Memory B cell (primary cell): ENCODE results near the gene ABHD12.
"Not testable (repeated sequence)": the region's sequence is repeated elsewhere in the genome, so short reads cannot be mapped to it uniquely, and the experiment has no call there.

Experiments
- ATAC-seq: fragments of 150-1000 bp; cut with Tn5 transposase; 2 replicates; pipeline ENCODE4 v1.10.0; 2021; ENCODE audit warnings: low read depth, mild to moderate bottlenecking, moderate library complexity
- DNase-seq, 2 donors: peaks; one replicate each; pipeline ENCODE4 v3.0.0; 2022; ENCODE audit warnings: low spot score in 2 of 2
- H3K27ac Mint-ChIP-seq: one replicate; pipeline ENCODE4 v1.8.0; 2022; ENCODE audit warnings: mild to moderate bottlenecking, moderate library complexity, mixed read lengths
- H3K27me3 Mint-ChIP-seq: one replicate; pipeline ENCODE4 v1.8.0; 2022; ENCODE audit warnings: mixed read lengths
- H3K36me3 Mint-ChIP-seq: one replicate; pipeline ENCODE4 v1.8.0; 2022; ENCODE audit warnings: mild to moderate bottlenecking, mixed read lengths
- H3K4me1 Mint-ChIP-seq: one replicate; pipeline ENCODE4 v1.8.0; 2022; ENCODE audit warnings: mixed read lengths
- H3K4me3 Mint-ChIP-seq: one replicate; pipeline ENCODE4 v1.8.0; 2022; ENCODE audit warnings: mild to moderate bottlenecking, moderate library complexity, mixed read lengths
- H3K9me3 Mint-ChIP-seq: one replicate; pipeline ENCODE4 v1.8.0; 2022; ENCODE audit warnings: mixed read lengths

Gene ABHD12

DNA sequence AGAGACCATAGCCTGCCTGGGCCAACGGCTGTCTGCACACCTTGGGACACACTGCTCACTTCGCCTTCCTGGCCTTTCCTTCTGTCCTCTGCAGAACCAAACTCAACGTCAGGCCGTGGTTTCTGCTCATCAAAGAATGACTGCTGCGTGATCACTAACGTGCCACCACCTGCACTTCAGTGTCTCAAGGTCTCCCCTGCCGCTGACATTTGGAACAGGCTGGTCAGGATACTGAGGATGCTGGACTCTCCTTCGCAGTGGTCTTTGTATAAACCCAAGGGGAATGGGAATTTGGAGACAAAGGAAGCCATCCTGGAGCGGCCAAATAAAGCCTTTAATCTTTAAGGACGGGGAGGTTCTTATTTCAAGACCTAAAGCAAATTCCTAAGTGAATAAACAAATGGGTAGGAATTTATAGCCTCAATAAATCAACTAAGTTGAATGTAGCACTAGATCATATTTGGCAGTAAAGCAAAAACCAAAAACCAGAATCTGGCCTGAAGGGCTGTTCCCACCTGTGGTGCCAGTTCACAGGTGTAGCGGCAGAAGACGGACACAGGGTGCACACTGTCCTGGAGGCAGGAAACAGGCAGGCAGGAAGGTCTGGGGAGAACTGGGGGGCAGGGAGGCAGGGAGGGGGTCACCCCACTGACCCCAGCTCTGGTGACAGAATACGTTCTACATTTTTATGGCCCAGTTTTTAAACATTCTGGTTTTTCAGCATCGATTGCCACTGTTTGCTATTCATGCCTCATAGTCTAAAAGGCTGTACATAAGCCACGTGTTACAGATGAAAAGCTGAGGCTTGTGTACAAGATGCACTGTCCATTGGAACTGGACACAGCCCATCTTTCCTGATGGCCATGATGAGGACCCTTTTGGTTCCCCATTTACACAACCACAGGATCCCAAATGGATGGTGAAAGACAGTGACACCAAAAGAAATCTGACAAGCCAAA lies 36.6 kb downstream of the ABHD12 start:
- H3K27ac Mint-ChIP-seq, result no peak overlapping the region

GRCh38 chr20:25353353-25353746 lies 37.3 kb downstream of the ABHD12 start:
- Mint-ChIP-seq H3K36me3 (peaks cover 8% of the 10 kb centered on the region), H3K27ac (no peak overlapping the region), H3K9me3 (peaks cover 4% of the 10 kb centered on the region), H3K4me3 (no peak overlapping the region), H3K27me3 (no peaks in the 10 kb centered on the region), H3K4me1 (peaks cover 15% of the 10 kb centered on the region)
- DNase-seq (no peak), ATAC-seq (no peak)

More for the DNA sequence above, 36.6 kb downstream of the ABHD12 start:
- H3K9me3 Mint-ChIP-seq, result peaks cover 4% of the 10 kb centered on the region
- no peak for ATAC-seq
- DNase-seq, result no peak
- no peaks in the 10 kb centered on the region for H3K27me3 Mint-ChIP-seq
- H3K4me1 Mint-ChIP-seq, result peaks cover 16% of the 10 kb centered on the region
- no peak overlapping the region for H3K4me3 Mint-ChIP-seq
- H3K36me3 Mint-ChIP-seq, result peaks cover 8% of the 10 kb centered on the region

- Mint-ChIP-seq H3K4me3 (no peak overlapping the region), H3K9me3 (peaks cover 4% of the 10 kb centered on the region), H3K36me3 (peaks cover 8% of the 10 kb centered on the region), H3K4me1 (peaks cover 11% of the 10 kb centered on the region), H3K27me3 (no peaks in the 10 kb centered on the region), H3K27ac (no peak overlapping the region)
- ATAC-seq, result no peak
- no peak for DNase-seq
Observed at GRCh38 chr20:25352746-25353145, 37.9 kb downstream of the ABHD12 start.

- no peak for ATAC-seq
- H3K27ac Mint-ChIP-seq, result no peak overlapping the region
- H3K9me3 Mint-ChIP-seq, result peaks cover 4% of the 10 kb centered on the region
- no peak overlapping the region for H3K4me3 Mint-ChIP-seq
- H3K27me3 Mint-ChIP-seq, result no peaks in the 10 kb centered on the region
- H3K4me1 Mint-ChIP-seq, result peaks cover 8% of the 10 kb centered on the region
- H3K36me3 Mint-ChIP-seq, result peaks cover 8% of the 10 kb centered on the region
- DNase-seq, result no peak
Observed at GRCh38 chr20:25351024-25351360, 39.6 kb downstream of the ABHD12 start.

DNA sequence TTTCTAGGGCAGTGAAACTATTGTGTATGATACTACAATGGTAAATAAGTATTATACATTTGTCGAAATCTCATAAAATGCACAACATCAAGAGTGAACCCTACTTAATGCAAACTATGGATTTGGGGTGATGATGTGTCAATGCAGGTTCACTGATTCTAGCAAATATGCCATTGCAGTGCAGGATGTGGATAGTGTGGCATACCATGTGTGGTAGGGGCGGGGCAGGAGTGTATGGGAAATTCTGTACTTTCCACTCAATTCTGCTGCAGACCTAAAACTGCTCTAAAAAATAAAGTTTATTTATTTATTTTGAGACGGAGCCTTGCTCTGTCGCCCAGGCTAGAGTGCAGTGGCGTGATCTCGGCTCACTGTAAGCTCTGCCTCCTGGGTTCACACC lies 44.3 kb downstream of the ABHD12 start:
- H3K4me1 Mint-ChIP-seq, result peaks cover 6% of the 10 kb centered on the region
- H3K27me3 Mint-ChIP-seq, result no peaks in the 10 kb centered on the region
- H3K4me3 Mint-ChIP-seq, result no peak overlapping the region
- peaks cover 10% of the 10 kb centered on the region for H3K36me3 Mint-ChIP-seq
- no peak overlapping the region for H3K27ac Mint-ChIP-seq
- ATAC-seq (no peak), DNase-seq (no peak)
- H3K9me3 Mint-ChIP-seq, result peaks cover 2% of the 10 kb centered on the region

GRCh38 chr20:25345721-25346120 lies 44.9 kb downstream of the ABHD12 start:
- Mint-ChIP-seq H3K27ac (no peak overlapping the region), H3K36me3 (peaks cover 10% of the 10 kb centered on the region), H3K4me3 (no peak overlapping the region), H3K27me3 (no peaks in the 10 kb centered on the region), H3K9me3 (peaks cover 2% of the 10 kb centered on the region), H3K4me1 (peaks cover 6% of the 10 kb centered on the region)
- ATAC-seq (no peak), DNase-seq (no peak)

GRCh38 chr20:25344634-25345033 lies 46.0 kb downstream of the ABHD12 start:
- Mint-ChIP-seq H3K27ac (no peak overlapping the region), H3K4me3 (no peak overlapping the region), H3K27me3 (no peaks in the 10 kb centered on the region), H3K36me3 (peaks cover 7% of the 10 kb centered on the region), H3K9me3 (no peaks in the 10 kb centered on the region), H3K4me1 (peaks cover 10% of the 10 kb centered on the region)
- ATAC-seq, result no peak
- no peak for DNase-seq

- Mint-ChIP-seq H3K36me3 (peaks cover 5% of the 10 kb centered on the region), H3K9me3 (no peaks in the 10 kb centered on the region), H3K4me3 (no peak overlapping the region), H3K27me3 (no peaks in the 10 kb centered on the region), H3K27ac (no peak overlapping the region), H3K4me1 (peaks cover 10% of the 10 kb centered on the region)
- ATAC-seq (no peak), DNase-seq (no peak)
Observed at GRCh38 chr20:25341716-25342680, 48.6 kb downstream of the ABHD12 start.

DNA sequence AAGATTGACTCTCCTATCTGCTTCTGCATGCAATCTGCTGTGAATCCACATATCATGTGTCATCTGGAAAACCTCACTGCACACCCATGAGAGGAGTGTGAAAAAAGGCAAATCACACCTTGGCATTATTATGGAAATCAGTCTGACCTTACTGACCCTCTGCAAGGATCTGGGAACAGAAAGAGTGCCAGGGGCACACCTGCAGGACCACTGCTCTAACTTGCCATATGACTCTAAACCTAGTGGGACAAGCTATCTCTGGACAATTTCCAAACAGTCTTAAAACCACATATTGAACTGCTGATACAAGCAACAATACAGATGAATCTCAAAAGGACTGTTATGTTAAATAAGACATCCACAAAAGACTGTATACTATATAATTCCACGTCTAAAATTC lies 50.3 kb downstream of the ABHD12 start:
- Mint-ChIP-seq H3K9me3 (no peaks in the 10 kb centered on the region), H3K4me3 (no peak overlapping the region)

DNA sequence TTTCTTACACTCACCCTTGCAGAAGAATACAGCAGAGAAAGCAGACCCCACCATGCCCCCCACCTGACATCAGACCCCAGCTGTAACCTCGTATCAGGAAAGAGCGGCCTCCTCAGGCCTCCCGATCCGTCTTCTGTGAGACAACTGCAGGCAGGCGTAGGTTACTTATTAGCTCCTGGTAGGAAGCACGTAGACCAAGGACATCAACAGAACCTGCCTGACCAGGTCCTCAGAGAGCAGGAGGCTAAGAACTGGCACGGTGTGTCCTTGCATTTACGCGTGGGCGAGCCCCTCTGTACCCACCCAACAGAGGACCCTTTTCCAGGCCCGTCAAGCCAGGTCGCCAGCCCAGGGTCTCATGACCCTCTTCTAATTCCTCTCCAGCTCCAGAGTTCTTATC lies 51.0 kb downstream of the ABHD12 start:
- DNase-seq, result no peak
- Mint-ChIP-seq H3K4me3 (no peak overlapping the region), H3K36me3 (peaks cover 2% of the 10 kb centered on the region), H3K27me3 (no peaks in the 10 kb centered on the region), H3K9me3 (no peaks in the 10 kb centered on the region), H3K27ac (no peak overlapping the region), H3K4me1 (peaks cover 9% of the 10 kb centered on the region)
- ATAC-seq, result no peak

More for the DNA sequence above, 50.3 kb downstream of the ABHD12 start:
- no peak for ATAC-seq
- H3K27me3 Mint-ChIP-seq, result no peaks in the 10 kb centered on the region
- peaks cover 5% of the 10 kb centered on the region for H3K36me3 Mint-ChIP-seq
- DNase-seq, result no peak
- H3K4me1 Mint-ChIP-seq, result peaks cover 10% of the 10 kb centered on the region
- no peak overlapping the region for H3K27ac Mint-ChIP-seq

GRCh38 chr20:25338112-25339023 lies 52.3 kb downstream of the ABHD12 start:
- ATAC-seq (no peak), DNase-seq (no peak)
- H3K27me3 Mint-ChIP-seq, result no peaks in the 10 kb centered on the region
- H3K27ac Mint-ChIP-seq, result no peak overlapping the region
- H3K4me1 Mint-ChIP-seq, result peaks cover 7% of the 10 kb centered on the region
- H3K9me3 Mint-ChIP-seq, result peaks cover 1% of the 10 kb centered on the region
- no peak overlapping the region for H3K4me3 Mint-ChIP-seq
- H3K36me3 Mint-ChIP-seq, result peaks cover 2% of the 10 kb centered on the region

- Mint-ChIP-seq H3K27ac (no peak overlapping the region), H3K27me3 (no peaks in the 10 kb centered on the region), H3K36me3 (peaks cover 2% of the 10 kb centered on the region), H3K4me1 (peaks cover 5% of the 10 kb centered on the region), H3K4me3 (no peak overlapping the region), H3K9me3 (peaks cover 1% of the 10 kb centered on the region)
- no peak for DNase-seq
- ATAC-seq, result no peak
Observed at GRCh38 chr20:25336561-25337422, 53.8 kb downstream of the ABHD12 start.

- H3K4me1 Mint-ChIP-seq, DNase-seq, H3K9me3 Mint-ChIP-seq, H3K27ac Mint-ChIP-seq, H3K27me3 Mint-ChIP-seq, H3K4me3 Mint-ChIP-seq, ATAC-seq, H3K36me3 Mint-ChIP-seq: not testable (repeated sequence)
Observed at GRCh38 chr20:25334972-25335371, 55.7 kb downstream of the ABHD12 start.
